MCF 10A (cell line): Measurements from ENCODE around the gene GDF2. TPM values are rescaled to one million over a fixed set of nuclear protein-coding genes. Genes with fewer than 3 reads are reported as not detected.

Experiments
- BruUV-seq: library from RNA; stranded (reverse); fragments of 400-500 nt; replicated peaks from 2 replicates; lab custom pipeline; 2021; lab: Mats Ljungman, UMichigan
- CTCF ChIA-PET: fragments of 300-600 bp; sonication (Branson Sonifier 250); formaldehyde crosslinking; extraction: SDS; loops from one replicate; lab custom pipeline; 2021; ENCODE audit warnings: antibody characterized with exemption, inconsistent platforms; lab: Yijun Ruan, JAX
- POLR2A ChIA-PET: fragments of 300-600, 350-650 bp; sonication (Branson Sonifier 250); formaldehyde crosslinking; extraction: SDS; loops from one replicate; lab custom pipeline; 2020; ENCODE audit warnings: antibody characterized with exemption, inconsistent platforms; lab: Yijun Ruan, JAX
- DNase-seq: peaks from one replicate; pipeline ENCODE4 v3.0.0-alpha.2; 2018; ENCODE audit not compliant: unreplicated experiment
- H3K27ac Mint-ChIP-seq: one replicate; pipeline ENCODE4 v1.8.0; 2022; ENCODE audit warnings: mild to moderate bottlenecking, low read depth, mixed read lengths; ENCODE audit not compliant: unreplicated experiment
- H3K27me3 Mint-ChIP-seq: one replicate; pipeline ENCODE4 v1.8.0; 2022; ENCODE audit warnings: mixed read lengths; ENCODE audit not compliant: insufficient read depth, unreplicated experiment
- H3K36me3 Mint-ChIP-seq: one replicate; pipeline ENCODE4 v1.8.0; 2022; ENCODE audit warnings: mild to moderate bottlenecking, moderate library complexity, mixed read lengths; ENCODE audit not compliant: insufficient read depth, unreplicated experiment
- H3K4me1 Mint-ChIP-seq: one replicate; pipeline ENCODE4 v1.8.0; 2022; ENCODE audit warnings: mixed read lengths; ENCODE audit not compliant: insufficient read depth, unreplicated experiment
- H3K4me3 Mint-ChIP-seq: one replicate; pipeline ENCODE4 v1.8.0; 2022; ENCODE audit warnings: mild to moderate bottlenecking, moderate library complexity, mixed read lengths; ENCODE audit not compliant: unreplicated experiment
- H3K9me3 Mint-ChIP-seq: one replicate; pipeline ENCODE4 v1.8.0; 2022; ENCODE audit warnings: mixed read lengths; ENCODE audit not compliant: unreplicated experiment
- CTCF ChIP-seq: fragments of 200-600 bp; IDR thresholded peaks from one replicate; pipeline ENCODE4 v1.8.0; 2022; ENCODE audit warnings: antibody characterized with exemption, mild to moderate bottlenecking; ENCODE audit not compliant: unreplicated experiment
- intact Hi-C: fragments of 100-400 bp; cut with micrococcal nuclease; formaldehyde crosslinking; loops from 2 replicates; pipeline ENCODE4 v1.14.1; 2022
- total RNA-seq: library from RNA; stranded (reverse); gene quantifications from 2 replicates; pipeline ENCODE4 v1.2.3, GENCODE V29; 2022

GDF2 gene
- total RNA-seq, 1 experiment from 2014 or later: not detected

GRCh38 chr10:47323087-47323486 is 833 bp downstream of the GDF2 start:
- H3K9me3 Mint-ChIP-seq: no peaks in the 10 kb centered on the region
- no peak for DNase-seq
- intact Hi-C loops: no loop called here
- POLR2A ChIA-PET: no interaction called here
- CTCF ChIA-PET: interaction anchor here (0.8 to 2.8 kb wide), 5 partner anchors 8 to 298 kb away, joined by 3 to 12 read pairs (median 5); no protein-coding TSS in a partner anchor
- H3K4me1 Mint-ChIP-seq: peaks cover 5% of the 10 kb centered on the region
- H3K4me3 Mint-ChIP-seq: no peak overlapping the region
- no peak for TF ChIP-seq CTCF
- H3K27ac Mint-ChIP-seq: no peak overlapping the region
- no TSS peak for BruUV-seq
- no peaks in the 10 kb centered on the region for H3K36me3 Mint-ChIP-seq
- H3K27me3 Mint-ChIP-seq: peaks cover 36% of the 10 kb centered on the region

- DNase-seq: no peak
- peaks cover 36% of the 10 kb centered on the region for H3K27me3 Mint-ChIP-seq
- H3K27ac Mint-ChIP-seq: no peak overlapping the region
- ChIA-PET POLR2A (interaction anchor here (0.6 to 1.6 kb wide), 2 partner anchors 9 to 135 kb away, joined by 3 to 4 read pairs; no protein-coding TSS in a partner anchor), CTCF (interaction anchor here (0.7 to 2.8 kb wide), 6 partner anchors 9 to 299 kb away, joined by 3 to 12 read pairs (median 4); partner anchors contain the start of gene GDF10)
- TF ChIP-seq CTCF: no peak
- no peak overlapping the region for H3K4me3 Mint-ChIP-seq
- no TSS peak for BruUV-seq
- H3K9me3 Mint-ChIP-seq: no peaks in the 10 kb centered on the region
- peaks cover 2% of the 10 kb centered on the region for H3K4me1 Mint-ChIP-seq
- intact Hi-C loops: no loop called here
- H3K36me3 Mint-ChIP-seq: no peaks in the 10 kb centered on the region
Measured at GRCh38 chr10:47323636-47324296, 1.5 kb downstream of the GDF2 start.

- CTCF ChIA-PET: interaction anchor here (0.5 to 2.8 kb wide), 6 partner anchors 12 to 409 kb away, joined by 3 to 12 read pairs (median 3); no protein-coding TSS in a partner anchor
- TF ChIP-seq CTCF: no peak
- Mint-ChIP-seq H3K27ac (no peak overlapping the region), H3K4me3 (no peak overlapping the region), H3K9me3 (no peaks in the 10 kb centered on the region), H3K27me3 (peaks cover 34% of the 10 kb centered on the region), H3K4me1 (no peaks in the 10 kb centered on the region), H3K36me3 (no peaks in the 10 kb centered on the region)
- POLR2A ChIA-PET: interaction anchor here (1.6 kb wide), 1 partner anchor 7 kb away, joined by 4 read pairs; no protein-coding TSS in a partner anchor
- no TSS peak for BruUV-seq
- no peak for DNase-seq
- intact Hi-C loops: no loop called here
Measured at GRCh38 chr10:47325303-47326291, 3.3 kb downstream of the GDF2 start.
